Activated T-cell treated with anti-CD3 and anti-CD28 coated beads for 1 hour (primary cell): Measurements from ENCODE around the gene CHP1.
"Not testable (repeated sequence)": the region's sequence is repeated elsewhere in the genome, so short reads cannot be mapped to it uniquely, and the experiment has no call there.

Experiments
- DNase-seq: peaks from one replicate; pipeline ENCODE4 v3.0.0-alpha.2; 2020; ENCODE audit warnings: low read depth

The CHP1 gene

DNA sequence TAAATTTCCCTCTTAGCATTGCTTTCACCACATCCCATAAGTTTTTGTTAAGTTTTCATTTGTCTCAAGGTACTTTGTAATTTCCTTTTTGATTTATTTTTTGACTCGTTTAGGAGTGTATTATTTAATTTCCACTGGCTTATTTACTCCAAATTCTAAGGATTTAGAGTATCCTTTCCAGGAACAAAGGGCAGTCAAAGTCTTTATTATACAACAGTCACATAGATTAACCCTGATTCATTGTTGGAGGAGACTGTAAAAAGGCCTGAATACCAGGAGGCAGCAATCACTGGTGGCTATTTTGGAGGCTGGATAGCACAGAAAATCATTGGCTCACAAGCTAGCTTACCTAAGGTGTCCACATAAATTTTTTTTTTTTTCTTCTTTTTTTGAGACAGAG, 61.5 kb downstream of the CHP1 start:
- no peak for DNase-seq

DNA sequence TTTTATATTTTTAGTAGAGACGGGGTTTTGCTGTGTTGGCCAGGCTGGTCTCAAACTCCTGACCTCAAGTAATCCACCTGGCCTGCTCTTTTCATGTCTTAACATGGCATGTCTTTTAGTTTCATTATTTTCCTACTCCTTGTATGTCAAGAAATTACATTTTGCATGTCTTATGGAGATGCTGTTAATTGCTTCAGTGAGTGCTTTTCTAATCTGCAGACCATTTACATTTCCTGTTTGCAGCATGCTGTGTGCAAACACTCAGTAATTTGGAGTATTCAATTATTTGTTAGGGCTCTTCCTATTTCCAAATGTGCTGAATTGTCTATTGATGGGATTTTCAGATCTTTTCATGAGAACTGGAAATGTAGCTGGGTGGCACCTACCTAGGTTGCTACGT, 70.1 kb downstream of the CHP1 start:
- DNase-seq: not testable (repeated sequence)

DNA sequence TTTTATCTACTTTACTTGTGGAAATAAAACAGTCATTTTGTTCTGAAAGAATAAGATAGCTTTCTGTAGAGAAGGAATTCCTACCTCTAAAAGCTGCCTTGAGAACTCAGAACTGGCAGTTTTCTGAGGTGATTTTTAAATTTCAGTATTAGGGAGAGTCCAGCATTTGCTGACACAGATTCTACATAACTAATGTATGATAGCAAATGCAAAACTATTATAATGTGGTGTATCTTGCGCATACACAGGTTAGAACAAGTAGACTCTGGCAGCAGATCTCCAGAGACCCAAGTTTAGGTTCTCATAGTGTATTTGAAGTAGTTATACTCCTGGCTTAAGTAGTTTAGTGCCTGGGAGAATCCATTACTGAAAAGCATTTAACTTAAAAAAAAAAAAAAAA, 70.5 kb downstream of the CHP1 start:
- DNase-seq: no peak

GRCh38 chr15:41304149-41304770, 73.2 kb downstream of the CHP1 start:
- no peak for DNase-seq

DNA sequence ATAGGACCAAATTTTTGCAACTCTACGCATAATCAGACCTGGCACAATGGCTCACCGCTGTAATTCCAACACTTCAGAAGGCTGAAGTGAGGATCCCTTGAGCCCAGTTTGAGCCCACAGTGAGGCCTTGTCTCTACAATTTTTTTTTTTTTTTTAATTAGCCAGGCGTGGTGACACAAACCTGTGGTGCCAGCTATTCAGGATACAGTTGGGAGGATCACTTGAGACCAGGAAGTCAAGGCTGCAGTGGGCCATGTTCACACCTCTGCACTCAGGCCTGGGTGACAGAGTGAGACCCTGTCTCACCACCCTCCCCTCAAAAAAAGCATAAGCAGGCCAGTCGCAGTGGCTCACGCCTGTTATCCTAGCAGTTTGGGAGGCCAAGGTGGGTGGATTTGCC, 76.6 kb downstream of the CHP1 start:
- no peak for DNase-seq

GRCh38 chr15:41309226-41309905, 78.3 kb downstream of the CHP1 start:
- no peak for DNase-seq

DNA sequence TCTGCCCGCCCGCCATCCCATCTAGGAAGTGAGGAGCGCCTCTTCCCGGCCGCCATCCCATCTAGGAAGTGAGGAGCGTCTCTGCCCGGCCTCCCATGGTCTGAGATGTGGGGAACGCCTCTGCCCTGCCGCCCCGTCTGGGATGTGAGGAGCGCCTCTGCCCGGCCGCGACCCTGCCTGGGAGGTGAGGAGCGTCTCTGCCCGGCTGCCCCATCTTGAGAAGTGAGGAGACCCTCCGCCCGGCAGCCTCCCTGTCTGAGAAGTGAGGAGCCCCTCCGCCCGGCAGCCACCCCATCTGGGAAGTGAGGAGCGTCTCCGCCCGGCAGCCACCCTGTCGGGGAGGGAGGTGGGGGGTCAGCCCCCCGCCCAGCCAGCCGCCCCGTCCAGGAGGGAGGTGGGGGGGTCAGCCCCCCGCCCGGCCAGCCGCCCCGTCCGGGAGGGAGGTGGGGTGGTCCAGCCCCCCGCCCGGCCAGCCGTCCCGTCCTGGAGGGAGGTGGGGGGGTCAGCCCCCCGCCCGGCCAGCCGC, 89.8 kb downstream of the CHP1 start:
- DNase-seq: not testable (repeated sequence)

DNA sequence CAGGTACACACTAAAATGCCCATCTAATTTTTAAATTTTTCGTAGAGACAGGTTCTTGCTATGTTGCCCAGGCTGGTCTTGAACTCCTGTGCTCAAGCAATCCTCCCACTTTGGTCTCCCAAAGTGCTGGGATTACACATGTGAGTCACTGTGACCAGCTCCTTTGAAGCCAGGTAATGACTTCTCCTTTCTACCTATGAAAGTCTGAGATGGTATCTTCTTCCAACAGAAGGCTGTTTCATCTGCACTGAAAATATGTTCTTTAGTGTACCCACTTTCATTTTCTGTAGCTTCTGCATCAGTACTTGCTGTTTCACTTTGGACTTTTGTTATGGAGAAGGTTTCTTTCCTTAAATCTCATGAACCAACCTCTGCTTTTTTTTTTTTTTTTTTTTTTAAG, 92.5 kb downstream of the CHP1 start:
- DNase-seq: no peak

DNA sequence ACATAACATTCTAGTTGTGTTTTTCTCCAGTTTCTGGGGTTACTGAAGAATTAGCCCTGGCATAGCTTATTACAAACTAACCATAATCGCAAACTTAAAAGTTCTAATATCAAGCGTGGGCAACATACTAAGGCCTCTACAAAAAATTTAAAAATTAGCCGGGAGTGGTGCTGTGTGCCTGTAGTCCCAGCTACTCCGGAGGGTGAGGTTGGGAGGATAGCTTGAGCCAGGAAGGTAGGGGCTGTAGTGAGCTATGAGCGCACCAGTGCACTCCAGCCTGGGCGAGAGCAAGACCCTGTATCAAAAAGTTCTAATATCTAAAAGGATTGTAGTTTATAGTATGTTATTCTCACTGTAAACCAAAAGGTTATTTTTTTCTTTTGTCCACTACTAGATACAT, 100.2 kb downstream of the CHP1 start:
- no peak for DNase-seq
